Measurements from ENCODE around the gene ANO2.

ANO2 gene

DNA sequence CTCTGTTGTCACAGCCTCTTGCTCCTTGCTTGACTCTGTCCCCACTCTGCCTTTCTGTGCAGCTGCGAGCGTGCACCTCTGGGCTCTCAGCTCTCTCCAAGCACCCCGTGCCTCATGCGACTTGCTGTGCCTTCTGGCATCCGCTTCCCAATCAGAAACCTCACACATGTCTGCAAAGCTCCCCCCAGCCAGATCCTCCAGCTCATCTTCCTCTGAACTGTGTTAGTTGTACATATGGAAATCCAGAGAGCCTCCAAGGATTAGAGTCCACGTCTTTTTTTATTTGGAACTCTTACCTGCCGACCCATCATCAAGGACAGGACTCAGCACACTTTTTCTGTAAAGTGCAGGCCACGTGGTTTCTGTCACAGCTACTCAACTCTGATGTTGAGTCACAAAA is 70.5 kb downstream of the ANO2 start:
- TF ChIP-seq, protein P1, sequence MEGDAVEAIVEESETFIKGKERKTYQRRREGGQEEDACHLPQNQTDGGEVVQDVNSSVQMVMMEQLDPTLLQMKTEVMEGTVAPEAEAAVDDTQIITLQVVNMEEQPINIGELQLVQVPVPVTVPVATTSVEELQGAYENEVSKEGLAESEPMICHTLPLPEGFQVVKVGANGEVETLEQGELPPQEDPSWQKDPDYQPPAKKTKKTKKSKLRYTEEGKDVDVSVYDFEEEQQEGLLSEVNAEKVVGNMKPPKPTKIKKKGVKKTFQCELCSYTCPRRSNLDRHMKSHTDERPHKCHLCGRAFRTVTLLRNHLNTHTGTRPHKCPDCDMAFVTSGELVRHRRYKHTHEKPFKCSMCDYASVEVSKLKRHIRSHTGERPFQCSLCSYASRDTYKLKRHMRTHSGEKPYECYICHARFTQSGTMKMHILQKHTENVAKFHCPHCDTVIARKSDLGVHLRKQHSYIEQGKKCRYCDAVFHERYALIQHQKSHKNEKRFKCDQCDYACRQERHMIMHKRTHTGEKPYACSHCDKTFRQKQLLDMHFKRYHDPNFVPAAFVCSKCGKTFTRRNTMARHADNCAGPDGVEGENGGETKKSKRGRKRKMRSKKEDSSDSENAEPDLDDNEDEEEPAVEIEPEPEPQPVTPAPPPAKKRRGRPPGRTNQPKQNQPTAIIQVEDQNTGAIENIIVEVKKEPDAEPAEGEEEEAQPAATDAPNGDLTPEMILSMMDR (IDR thresholded peaks at IDR 0.05; ENCODE audit: low read depth, low read length) = no peak
- in situ Hi-C loops (cut with HindIII; ENCODE audit: low sequenced_read_pairs) = no loop called here

DNA sequence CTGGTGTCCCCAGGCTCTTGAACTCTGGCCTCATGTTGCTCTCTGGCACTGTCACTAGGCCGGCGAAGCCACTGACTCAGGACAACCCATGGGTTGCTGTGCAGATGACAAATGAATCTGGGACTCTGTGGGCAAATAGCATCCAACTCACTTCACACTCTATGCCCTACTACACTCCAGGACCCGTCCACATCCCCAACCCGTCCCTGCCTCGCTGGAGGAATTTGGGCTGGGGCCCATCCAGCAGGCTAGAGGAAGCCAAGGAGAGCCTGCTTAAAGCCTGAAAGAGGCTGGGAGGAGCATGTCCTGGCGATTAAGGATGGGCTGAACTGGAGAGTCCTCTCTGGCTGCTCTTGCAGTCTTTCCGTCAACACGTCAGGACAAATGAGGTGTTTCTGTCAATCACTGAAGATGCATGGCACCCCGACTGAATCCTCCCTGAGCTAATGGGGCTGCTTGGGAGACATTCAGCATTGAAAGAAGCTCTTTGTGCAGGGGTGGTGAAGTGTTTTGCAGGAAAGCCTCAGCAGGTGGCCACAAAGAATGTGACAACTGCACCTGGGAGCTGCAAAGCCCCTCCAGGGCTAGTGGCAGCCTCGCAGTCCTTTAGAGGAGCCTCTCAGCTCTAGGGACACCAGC is 71.7 kb downstream of the ANO2 start:
- in situ Hi-C loops (cut with HindIII; ENCODE audit: low sequenced_read_pairs) = no loop called here
- TF ChIP-seq, protein P1 (IDR thresholded peaks at IDR 0.05; ENCODE audit: low read depth, low read length) = no peak
- H3K4me3 ChIP-seq (ENCODE audit: low read depth, low read length) = no peak overlapping the region
- no peak for DNase-seq (ENCODE audit: low read depth, low spot score)

More for the DNA sequence above, 70.5 kb downstream of the ANO2 start:
- H3K4me3 ChIP-seq (ENCODE audit: low read depth, low read length) = no peak overlapping the region
- DNase-seq (ENCODE audit: low read depth, low spot score) = no peak

DNA sequence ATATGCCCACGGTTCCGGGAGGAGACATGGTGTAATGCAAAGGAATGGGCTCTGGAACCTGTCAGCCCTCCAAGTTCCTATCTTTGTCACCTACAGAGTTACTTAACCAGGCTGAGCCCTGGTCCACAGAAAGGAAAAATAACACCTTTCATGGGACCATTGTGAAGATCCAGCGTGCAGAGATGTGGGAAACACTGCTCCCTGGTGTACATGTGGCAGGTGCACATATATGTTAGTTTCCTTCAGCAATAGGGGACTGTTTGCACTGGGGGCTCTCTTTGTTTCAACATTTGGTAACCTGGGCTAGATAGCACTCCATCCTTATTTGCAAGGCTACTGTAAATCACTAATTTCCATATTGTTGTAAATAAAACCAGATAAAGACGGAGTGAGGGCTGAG is 72.3 kb downstream of the ANO2 start:
- in situ Hi-C loops (cut with HindIII; ENCODE audit: low sequenced_read_pairs) = no loop called here
- peak; percentile 6 for DNase-seq (ENCODE audit: low read depth, low spot score)
- TF ChIP-seq, protein P1 (IDR thresholded peaks at IDR 0.05; ENCODE audit: low read depth, low read length) = peak; percentile 36
- no peak overlapping the region for H3K4me3 ChIP-seq (ENCODE audit: low read depth, low read length)

DNA sequence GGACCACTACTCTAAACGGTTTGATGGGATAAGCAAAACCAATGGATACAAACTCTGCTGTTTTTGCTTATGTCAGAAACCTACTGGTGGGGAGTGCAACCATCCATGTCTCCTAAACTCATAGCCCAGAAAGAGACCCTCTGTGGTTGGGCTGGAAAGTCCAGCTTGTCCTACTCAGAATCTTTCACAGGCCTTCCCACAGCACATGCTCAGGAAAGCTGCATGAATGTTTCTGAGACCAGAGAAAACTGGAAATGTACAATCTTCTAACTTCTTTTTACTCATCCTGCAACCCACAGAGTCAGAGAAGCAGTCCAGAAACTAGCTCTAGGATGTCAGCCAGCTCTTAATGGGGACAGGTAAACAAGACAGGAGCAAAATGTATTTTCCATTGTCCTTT is 73.3 kb downstream of the ANO2 start:
- TF ChIP-seq, protein P1 (IDR thresholded peaks at IDR 0.05; ENCODE audit: low read depth, low read length) = no peak
- DNase-seq (ENCODE audit: low read depth, low spot score) = no peak
- in situ Hi-C loops (cut with HindIII; ENCODE audit: low sequenced_read_pairs) = no loop called here
- H3K4me3 ChIP-seq (ENCODE audit: low read depth, low read length) = no peak overlapping the region

DNA sequence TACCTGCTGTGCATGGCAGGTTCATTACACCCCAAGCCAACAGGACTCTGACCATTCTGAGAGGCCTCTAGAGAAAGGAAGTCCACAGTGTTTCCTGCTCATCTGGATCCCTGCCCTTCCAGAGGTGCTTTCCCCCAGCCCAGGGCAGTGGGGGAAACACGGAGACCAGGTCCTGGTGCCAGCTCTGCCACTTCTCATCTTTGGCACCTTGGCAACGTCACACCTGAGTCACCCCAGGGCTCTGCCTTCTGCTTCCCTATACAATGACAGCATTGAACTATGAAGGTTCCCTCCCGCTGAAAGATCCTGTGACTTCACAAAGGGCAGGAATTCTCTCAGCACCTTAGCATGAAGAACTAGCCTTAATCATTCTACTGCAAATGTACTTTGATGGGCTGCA is 74.9 kb downstream of the ANO2 start:
- TF ChIP-seq, protein P1 (IDR thresholded peaks at IDR 0.05; ENCODE audit: low read depth, low read length) = no peak
- no peak overlapping the region for H3K4me3 ChIP-seq (ENCODE audit: low read depth, low read length)
- in situ Hi-C loops (cut with HindIII; ENCODE audit: low sequenced_read_pairs) = no loop called here
- DNase-seq (ENCODE audit: low read depth, low spot score) = no peak

DNA sequence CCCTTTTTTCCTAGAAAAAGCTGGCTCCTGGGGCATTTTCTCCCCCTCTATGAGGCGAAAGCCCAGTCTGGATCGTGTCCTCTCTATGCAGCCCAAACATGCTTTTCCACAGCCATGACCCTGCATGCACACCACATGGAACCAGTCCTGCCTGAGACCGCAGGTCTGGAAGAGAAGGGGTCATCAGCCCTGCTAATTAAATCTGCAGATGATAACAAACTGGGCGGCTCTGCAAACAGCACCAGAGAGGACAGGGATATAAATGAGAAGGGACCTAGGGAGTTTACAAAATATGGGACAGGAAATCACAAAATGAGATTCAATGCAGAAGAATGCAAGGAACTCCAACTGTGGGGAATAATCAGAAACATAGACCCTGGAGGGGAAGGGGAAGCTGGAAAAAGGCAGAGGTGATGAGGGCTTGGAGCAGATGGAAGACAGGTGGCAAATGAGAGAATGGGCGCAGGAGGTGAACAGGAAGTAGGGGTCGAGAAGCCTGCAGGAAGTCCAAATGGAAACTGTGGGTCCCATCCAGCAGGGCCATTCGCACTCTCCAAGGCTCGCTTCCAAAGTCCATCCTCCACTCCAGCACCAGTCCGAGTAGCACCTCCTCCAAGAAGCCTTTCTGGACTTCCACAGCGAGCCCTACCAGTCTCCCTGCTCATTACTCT is 76.3 kb downstream of the ANO2 start:
- TF ChIP-seq, protein P1 (IDR thresholded peaks at IDR 0.05; ENCODE audit: low read depth, low read length) = no peak
- DNase-seq (ENCODE audit: low read depth, low spot score) = no peak
- no peak overlapping the region for H3K4me3 ChIP-seq (ENCODE audit: low read depth, low read length)
- in situ Hi-C loops (cut with HindIII; ENCODE audit: low sequenced_read_pairs) = no loop called here
